HCT116 (cell line): ENCODE results near the gene COG5. TPM values are rescaled to one million over a fixed set of nuclear protein-coding genes. Genes with fewer than 3 reads are reported as not detected.

Experiments
- ATAC-seq: fragments of 200-7000 bp; cut with Tn5 transposase; 2 replicates; pipeline ENCODE4 v1.9.1; 2020; ENCODE audit warnings: mild to moderate bottlenecking, moderate library complexity
- BruUV-seq: library from RNA; stranded (reverse); fragments of 400-500 nt; replicated peaks from 2 replicates; lab custom pipeline; 2021; lab: Mats Ljungman, UMichigan
- CTCF ChIA-PET: fragments of 300-600 bp; sonication (Branson Sonifier 250); formaldehyde crosslinking; loops from one replicate; lab custom pipeline; 2021; ENCODE audit warnings: antibody characterized with exemption; lab: Charles Lee
- POLR2A ChIA-PET: fragments of 300-600, 350-600 bp; sonication (Branson Sonifier 250); formaldehyde crosslinking; loops from one replicate; lab custom pipeline; 2021; ENCODE audit warnings: antibody characterized with exemption; lab: Charles Lee
- RAD21 ChIA-PET, 2 experiments: fragments of 300-600 bp; sonication (Branson Sonifier 250); formaldehyde crosslinking; loops; one replicate each; lab custom pipeline; 2023; ENCODE audit warnings: low total read pairs in 2 of 2; ENCODE audit not compliant: uncharacterized antibody in 2 of 2, unreplicated experiment in 2 of 2, low non-redundant PET in 1 of 2; lab: Charles Lee
- DNase-seq: peaks from one replicate; pipeline ENCODE4 v3.0.0-alpha.2; 2010; ENCODE audit warnings: low read depth, low spot score
- H2AFZ ChIP-seq: fragments of 200-600 bp; shearing (Covaris generic), sonication (generic); 2 replicates; pipeline ENCODE4 v1.6.1; 2017; ENCODE audit warnings: low read depth, mixed run types, mixed read lengths, antibody characterized with exemption, low read length; ENCODE audit not compliant: poor library complexity, severe bottlenecking
- H3K27ac ChIP-seq: 2 replicates; pipeline ENCODE4 v1.5.1; 2012; ENCODE audit warnings: low read depth, low read length
- H3K27me3 ChIP-seq: fragments of 200-600 bp; sonication (generic); 2 replicates; pipeline ENCODE4 v1.6.1; 2016; ENCODE audit warnings: mixed run types, low read length, mixed read lengths; ENCODE audit not compliant: insufficient read depth
- H3K36me3 ChIP-seq, 2 experiments: fragments of 200-500 bp in 1 of 2; fragments of 200-600 bp in 1 of 2; sonication (Bioruptor generic) in 1 of 2; sonication (generic) in 1 of 2; 2 replicates each; pipeline versions ENCODE4 v1.5.1 to v1.6.1; 2014 to 2016; ENCODE audit warnings: low read length in 2 of 2, inconsistent platforms in 1 of 2, mixed read lengths in 1 of 2, mixed run types in 1 of 2; ENCODE audit not compliant: insufficient read depth in 2 of 2, control insufficient read depth in 1 of 2
- H3K4me1 ChIP-seq, 2 experiments: fragments of 200-600 bp in 1 of 2; sonication (generic) in 1 of 2; 2 replicates each; pipeline versions ENCODE4 v1.5.1 to v1.6.1; 2012 to 2017; ENCODE audit warnings: low read length in 2 of 2, inconsistent platforms in 1 of 2, mild to moderate bottlenecking in 1 of 2, mixed read lengths in 1 of 2, mixed run types in 1 of 2, moderate library complexity in 1 of 2; ENCODE audit not compliant: insufficient read depth in 2 of 2, control insufficient read depth in 1 of 2
- H3K4me2 ChIP-seq: fragments of 200-600 bp; sonication (generic); 2 replicates; pipeline ENCODE4 v1.6.1; 2017; ENCODE audit warnings: mixed run types, low read length, mixed read lengths
- H3K4me3 ChIP-seq, 2 experiments: fragments of 200-600 bp in 1 of 2; sonication (generic) in 1 of 2; replicated peaks in 1 of 2; 2 replicates each; pipeline ENCODE4 v1.5.1; 2011 to 2016; ENCODE audit warnings: low read length in 2 of 2, control low read depth in 1 of 2, low read depth in 1 of 2, mild to moderate bottlenecking in 1 of 2, mixed read lengths in 1 of 2, mixed run types in 1 of 2
- H3K79me2 ChIP-seq: fragments of 200-600 bp; sonication (generic); 2 replicates; pipeline ENCODE4 v1.6.1; 2017; ENCODE audit warnings: mild to moderate bottlenecking, mixed run types, low read length, moderate library complexity, mixed read lengths; ENCODE audit not compliant: insufficient read depth
- H3K9ac ChIP-seq: fragments of 200-600 bp; sonication (generic); 2 replicates; pipeline ENCODE4 v1.6.1; 2016; ENCODE audit warnings: low read length, mixed read lengths
- H3K9me2 ChIP-seq: fragments of 200-600 bp; sonication (generic), shearing (Covaris generic); 2 replicates; pipeline ENCODE4 v1.6.1; 2017; ENCODE audit warnings: mixed run types, mild to moderate bottlenecking, moderate library complexity; ENCODE audit not compliant: insufficient read depth
- H3K9me3 ChIP-seq, 2 experiments: fragments of 200-500 bp in 1 of 2; fragments of 200-600 bp in 1 of 2; sonication (Bioruptor generic) in 1 of 2; sonication (generic) in 1 of 2; 2 replicates each; pipeline ENCODE4 v1.6.1; 2014 to 2017; ENCODE audit warnings: low read length in 2 of 2, mixed read lengths in 2 of 2, inconsistent platforms in 1 of 2, low read depth in 1 of 2, mild to moderate bottlenecking in 1 of 2, mixed run types in 1 of 2, moderate library complexity in 1 of 2; ENCODE audit not compliant: control insufficient read depth in 1 of 2, insufficient read depth in 1 of 2
- H4K20me1 ChIP-seq: fragments of 200-600 bp; sonication (generic), shearing (Covaris generic); 2 replicates; pipeline ENCODE4 v1.6.1; 2017; ENCODE audit warnings: mixed run types, mild to moderate bottlenecking, moderate library complexity; ENCODE audit not compliant: insufficient read depth
- CBX3 ChIP-seq: IDR thresholded peaks from 2 replicates; pipeline ENCODE4 v1.6.1; 2012; ENCODE audit warnings: low read depth
- EGR1 ChIP-seq: IDR thresholded peaks from 2 replicates; pipeline ENCODE4 v1.6.1; 2012; ENCODE audit warnings: low read depth
- EZH2 ChIP-seq: fragments of 200-600 bp; sonication (generic); IDR thresholded peaks from 2 replicates; pipeline ENCODE4 v1.6.1; 2017; ENCODE audit warnings: antibody characterized with exemption, mixed run types
- FOSL1 ChIP-seq: IDR thresholded peaks from 2 replicates; pipeline ENCODE4 v1.6.1; 2012; ENCODE audit warnings: low read depth
- JUND ChIP-seq: IDR thresholded peaks from 2 replicates; pipeline ENCODE4 v1.6.1; 2012
- POLR2AphosphoS5 ChIP-seq: IDR thresholded peaks from 2 replicates; pipeline ENCODE4 v1.6.1; 2011; ENCODE audit warnings: mild to moderate bottlenecking, low read depth, low read length, moderate library complexity
- RAD21 ChIP-seq: IDR thresholded peaks from 2 replicates; pipeline ENCODE4 v1.6.1; 2012; ENCODE audit warnings: low read depth, mild to moderate bottlenecking
- SRF ChIP-seq: IDR thresholded peaks from 2 replicates; pipeline ENCODE4 v1.6.1; 2012; ENCODE audit warnings: low read depth
- TCF7L2 ChIP-seq: IDR thresholded peaks from 2 replicates; pipeline ENCODE4 v1.7.0; 2011; ENCODE audit warnings: borderline replicate concordance, inconsistent platforms; ENCODE audit not compliant: insufficient read depth, insufficient read length; ENCODE audit errors: extremely low read depth
- intact Hi-C: fragments of 100-400 bp; cut with micrococcal nuclease; formaldehyde crosslinking; loops from 2 replicates; pipeline ENCODE4 v1.10.0; 2022
- total RNA-seq: library from RNA; stranded (reverse); gene quantifications from one replicate; pipeline ENCODE4 v1.2.1, GENCODE V29; 2021; ENCODE audit not compliant: unreplicated experiment
- TF ChIP-seq, protein P1 (sequence below): IDR thresholded peaks from 2 replicates; pipeline ENCODE4 v1.6.1; 2012; ENCODE audit warnings: low read depth
- TF ChIP-seq, protein P2 (sequence below): IDR thresholded peaks from 2 replicates; pipeline ENCODE4 v1.6.1; 2012

The COG5 gene
- total RNA-seq, 1 experiment from 2014 or later: 30.7 TPM

DNA sequence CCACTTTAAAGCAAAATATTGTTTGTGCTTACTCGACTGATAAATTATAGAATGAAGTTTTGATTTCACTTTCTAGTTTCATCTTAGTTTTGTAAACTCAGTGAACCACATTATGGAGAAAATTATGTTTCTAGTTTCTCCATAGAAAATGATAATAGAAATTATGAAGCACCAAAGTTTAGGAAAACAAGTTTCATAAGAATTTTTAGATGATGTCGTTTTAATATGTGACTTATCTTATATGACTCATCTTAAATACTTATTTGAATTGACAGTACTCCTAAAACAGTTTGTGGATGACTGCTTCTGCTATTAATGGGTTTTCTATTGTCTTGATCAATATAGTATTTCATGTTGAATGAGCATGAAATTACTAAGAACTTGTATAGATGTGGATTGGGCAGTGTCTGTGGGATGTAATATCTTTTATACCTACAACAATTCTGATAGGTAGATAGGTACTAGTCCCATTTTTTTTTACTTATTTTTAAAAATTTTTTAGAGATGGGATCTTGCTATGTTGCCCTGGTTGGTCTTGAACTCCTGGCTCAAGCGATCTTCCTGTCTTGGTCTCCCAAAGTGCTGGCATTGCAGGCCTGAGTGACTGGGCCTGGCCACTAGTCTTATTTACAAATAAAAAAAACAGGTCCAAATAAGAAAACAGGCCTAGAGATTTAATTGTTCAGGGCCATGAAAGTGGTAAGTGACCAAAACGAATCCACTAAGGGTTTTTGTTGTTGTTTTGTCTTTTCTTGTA is 391.3 kb downstream of the COG5 start:
- H3K9me2 ChIP-seq: no peaks in the 10 kb centered on the region
- no peaks in the 10 kb centered on the region for H3K27me3 ChIP-seq
- POLR2A ChIA-PET: no interaction called here
- H4K20me1 ChIP-seq: no peaks in the 10 kb centered on the region
- no peak for DNase-seq
- BruUV-seq: no TSS peak
- intact Hi-C loops: no loop called here
- peaks cover 48% of the 10 kb centered on the region for H3K79me2 ChIP-seq
- H3K36me3 ChIP-seq: no peaks in the 10 kb centered on the region
- H3K4me2 ChIP-seq: no peak overlapping the region
- no peak overlapping the region for H2AFZ ChIP-seq
- H3K4me3 ChIP-seq: no peak overlapping the region
- TF ChIP-seq TCF7L2 (no peak), SRF (no peak), EZH2 (no peak), EGR1 (no peak), JUND (no peak), CBX3 (no peak), POLR2AphosphoS5 (no peak), FOSL1 (no peak), RAD21 (no peak)
- TF ChIP-seq, protein P1, sequence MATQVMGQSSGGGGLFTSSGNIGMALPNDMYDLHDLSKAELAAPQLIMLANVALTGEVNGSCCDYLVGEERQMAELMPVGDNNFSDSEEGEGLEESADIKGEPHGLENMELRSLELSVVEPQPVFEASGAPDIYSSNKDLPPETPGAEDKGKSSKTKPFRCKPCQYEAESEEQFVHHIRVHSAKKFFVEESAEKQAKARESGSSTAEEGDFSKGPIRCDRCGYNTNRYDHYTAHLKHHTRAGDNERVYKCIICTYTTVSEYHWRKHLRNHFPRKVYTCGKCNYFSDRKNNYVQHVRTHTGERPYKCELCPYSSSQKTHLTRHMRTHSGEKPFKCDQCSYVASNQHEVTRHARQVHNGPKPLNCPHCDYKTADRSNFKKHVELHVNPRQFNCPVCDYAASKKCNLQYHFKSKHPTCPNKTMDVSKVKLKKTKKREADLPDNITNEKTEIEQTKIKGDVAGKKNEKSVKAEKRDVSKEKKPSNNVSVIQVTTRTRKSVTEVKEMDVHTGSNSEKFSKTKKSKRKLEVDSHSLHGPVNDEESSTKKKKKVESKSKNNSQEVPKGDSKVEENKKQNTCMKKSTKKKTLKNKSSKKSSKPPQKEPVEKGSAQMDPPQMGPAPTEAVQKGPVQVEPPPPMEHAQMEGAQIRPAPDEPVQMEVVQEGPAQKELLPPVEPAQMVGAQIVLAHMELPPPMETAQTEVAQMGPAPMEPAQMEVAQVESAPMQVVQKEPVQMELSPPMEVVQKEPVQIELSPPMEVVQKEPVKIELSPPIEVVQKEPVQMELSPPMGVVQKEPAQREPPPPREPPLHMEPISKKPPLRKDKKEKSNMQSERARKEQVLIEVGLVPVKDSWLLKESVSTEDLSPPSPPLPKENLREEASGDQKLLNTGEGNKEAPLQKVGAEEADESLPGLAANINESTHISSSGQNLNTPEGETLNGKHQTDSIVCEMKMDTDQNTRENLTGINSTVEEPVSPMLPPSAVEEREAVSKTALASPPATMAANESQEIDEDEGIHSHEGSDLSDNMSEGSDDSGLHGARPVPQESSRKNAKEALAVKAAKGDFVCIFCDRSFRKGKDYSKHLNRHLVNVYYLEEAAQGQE: no peak
- TF ChIP-seq, protein P2, sequence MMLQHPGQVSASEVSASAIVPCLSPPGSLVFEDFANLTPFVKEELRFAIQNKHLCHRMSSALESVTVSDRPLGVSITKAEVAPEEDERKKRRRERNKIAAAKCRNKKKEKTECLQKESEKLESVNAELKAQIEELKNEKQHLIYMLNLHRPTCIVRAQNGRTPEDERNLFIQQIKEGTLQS: no peak
- ATAC-seq: no peak
- CTCF ChIA-PET: interaction anchor here (1.5 kb wide), 1 partner anchor 22 kb away, joined by 3 read pairs; no protein-coding TSS in a partner anchor
- RAD21 ChIA-PET: no interaction called here
- no peak overlapping the region for H3K27ac ChIP-seq
- no peaks in the 10 kb centered on the region for H3K9me3 ChIP-seq
- no peak overlapping the region for H3K9ac ChIP-seq
- H3K4me1 ChIP-seq: peaks cover 5 to 13% of the 10 kb centered on the region in 2 experiments; a peak in 3 of 4 replicates
